HS-27A (cell line): ENCODE measurements around the gene TP73.

Experiments
- DNase-seq: peaks from one replicate; pipeline ENCODE4 v3.0.0-alpha.2; 2012; ENCODE audit warnings: low read depth, missing footprints

TP73 gene

GRCh38 chr1:3783651-3784474 lies 131.5 kb downstream of the TP73 start:
- DNase-seq = no peak

- DNase-seq = no peak
These were observed 132.7 kb downstream of the TP73 start for GRCh38 chr1:3785045-3785444.

GRCh38 chr1:3785456-3786157 lies 133.3 kb downstream of the TP73 start:
- no peak for DNase-seq
